Spleen (tissue), 7 donors: Measurements from ENCODE around the gene ADGRV1.

ENCODE experiments used
- CTCF ChIP-seq, 11 experiments: fragments of 200-600 bp in 7 of 11; fragments of 450-650 bp in 4 of 11; sonication (generic) in 4 of 11; IDR thresholded peaks in 8 of 11; conservative IDR thresholded peaks in 3 of 11; 1 replicate in 7 of 11; 2 replicates in 4 of 11; pipeline versions ENCODE4 v1.4.0 to v1.8.0; 2016 to 2021; ENCODE audit warnings: antibody characterized with exemption in 11 of 11, inconsistent platforms in 4 of 11, mild to moderate bottlenecking in 1 of 11
- POLR2A ChIP-seq, 3 donors: fragments of 450-650 bp; IDR thresholded peaks; one replicate each; pipeline ENCODE4 v1.5.1; 2017; ENCODE audit warnings: antibody characterized with exemption in 3 of 3, mild to moderate bottlenecking in 1 of 3
- POLR2AphosphoS5 ChIP-seq, 3 donors: sonication (generic); formaldehyde crosslinking; IDR thresholded peaks; one replicate each; pipeline ENCODE4 v1.5.1; 2017; ENCODE audit warnings: antibody characterized with exemption in 3 of 3
- donor health status: DM: no; HTN: no; CAD: no; lungs with moderate emphysema.
- donor health status: DM: no; HTN: no; CAD: no.
- donor health status: DM: no; HTN: no; CAD: no.

DNA sequence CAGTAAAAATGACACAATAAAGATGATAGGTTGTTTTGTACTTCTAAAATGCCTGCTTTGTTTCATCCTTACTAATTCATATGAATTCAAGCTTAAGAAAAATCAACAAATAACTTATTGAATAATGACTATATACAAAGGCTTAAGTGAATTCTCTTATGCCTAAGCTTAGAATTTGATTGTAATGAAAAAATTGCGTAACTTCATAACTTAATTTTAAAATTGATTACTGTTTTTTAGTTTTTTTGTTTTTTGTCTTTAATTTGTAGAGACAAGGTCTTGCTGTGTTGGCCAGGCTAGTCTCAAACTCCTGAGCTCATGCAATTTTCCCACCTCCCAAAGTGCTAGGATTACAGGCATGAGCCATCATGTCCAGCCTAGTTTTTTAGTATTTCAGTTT is 432.6 kb downstream of the ADGRV1 start:
- TF ChIP-seq CTCF (IDR thresholded peaks at IDR 0.05 in 8 of 11, conservative IDR thresholded peaks at IDR 0.05 in 3 of 11): no peak
- no peak for TF ChIP-seq POLR2A (IDR thresholded peaks at IDR 0.05)
- no peak for TF ChIP-seq POLR2AphosphoS5 (IDR thresholded peaks at IDR 0.05)
